Kasumi-1 (cell line): ENCODE results near the gene PARN.
"Not testable (repeated sequence)": the region's sequence is repeated elsewhere in the genome, so short reads cannot be mapped to it uniquely, and the experiment has no call there.

Experiments
- DNase-seq, 2 experiments: peaks; one replicate each; lab custom pipeline; 2025; lab: John Stamatoyannopoulos, UW

The PARN gene

GRCh38 chr16:14472357-14472756 is 157.7 kb downstream of the PARN start:
- no peak for DNase-seq

GRCh38 chr16:14470788-14471187 is 159.3 kb downstream of the PARN start:
- no peak for DNase-seq

- DNase-seq, result no peak
Measured at GRCh38 chr16:14465799-14466198, 164.3 kb downstream of the PARN start.

GRCh38 chr16:14464796-14465195 is 165.3 kb downstream of the PARN start:
- no peak for DNase-seq

- no peak for DNase-seq
Measured at GRCh38 chr16:14464192-14464591, 165.9 kb downstream of the PARN start.

GRCh38 chr16:14462811-14463210 is 167.2 kb downstream of the PARN start:
- DNase-seq, result no peak

GRCh38 chr16:14460726-14461125 is 169.3 kb downstream of the PARN start:
- no peak for DNase-seq

GRCh38 chr16:14458576-14458975 is 171.5 kb downstream of the PARN start:
- no peak for DNase-seq

GRCh38 chr16:14456793-14457481 is 173.1 kb downstream of the PARN start:
- DNase-seq, result no peak

- no peak for DNase-seq
Measured at GRCh38 chr16:14455573-14455972, 174.5 kb downstream of the PARN start.

GRCh38 chr16:14454391-14454790 is 175.7 kb downstream of the PARN start:
- no peak for DNase-seq

GRCh38 chr16:14452066-14452465 is 178.0 kb downstream of the PARN start:
- DNase-seq, result no peak

- DNase-seq, result no peak
Measured at GRCh38 chr16:14450846-14451245, 179.2 kb downstream of the PARN start.

- DNase-seq, result no peak
Measured at GRCh38 chr16:14449790-14450480, 180.1 kb downstream of the PARN start.

- no peak for DNase-seq
Measured at GRCh38 chr16:14449334-14449733, 180.7 kb downstream of the PARN start.

GRCh38 chr16:14448879-14449278 is 181.2 kb downstream of the PARN start:
- peak in 1 of 2 experiments; percentile 4 for DNase-seq

GRCh38 chr16:14447783-14448182 is 182.3 kb downstream of the PARN start:
- no peak for DNase-seq

GRCh38 chr16:14446796-14447195 is 183.3 kb downstream of the PARN start:
- no peak for DNase-seq

- no peak for DNase-seq
Measured at GRCh38 chr16:14445937-14446715, 183.9 kb downstream of the PARN start.

- DNase-seq, result no peak
Measured at GRCh38 chr16:14444979-14445810, 184.9 kb downstream of the PARN start.

GRCh38 chr16:14441533-14441932 is 188.5 kb downstream of the PARN start:
- DNase-seq, result not testable (repeated sequence)

- DNase-seq, result no peak
Measured at GRCh38 chr16:14438256-14438655, 191.8 kb downstream of the PARN start.
